GM12891 (cell line): ENCODE measurements around the gene SLC25A5.

Source experiments
- POLR2A ChIP-seq: IDR thresholded peaks from 2 replicates; pipeline ENCODE4 v1.6.1; 2011; ENCODE audit warnings: low read depth, low read length, control low read depth
- POLR2AphosphoS5 ChIP-seq: IDR thresholded peaks from 2 replicates; pipeline ENCODE4 v1.6.1; 2011; ENCODE audit warnings: low read depth, low read length, control low read depth
- SPI1 ChIP-seq: IDR thresholded peaks from 2 replicates; pipeline ENCODE4 v1.6.1; 2011; ENCODE audit warnings: low read depth, low read length, control low read depth

- TF ChIP-seq POLR2A (no peak), POLR2AphosphoS5 (no peak), SPI1 (no peak)
Measured at GRCh38 chrX:119486745-119487144, 18.5 kb downstream of the SLC25A5 start.
